22Rv1 (cell line): ENCODE measurements around the gene ATF4.

ENCODE experiments used
- ZFX ChIP-seq: fragments of 450-650 bp; IDR thresholded peaks from 2 replicates; pipeline ENCODE4 v1.6.1; 2017; ENCODE audit warnings: antibody characterized with exemption, borderline replicate concordance
- TF ChIP-seq, protein P1 (sequence below): fragments of 450-650 bp; IDR thresholded peaks from 2 replicates; pipeline ENCODE4 v1.5.1; 2017; ENCODE audit warnings: mild to moderate bottlenecking

- TF ChIP-seq, protein P1, sequence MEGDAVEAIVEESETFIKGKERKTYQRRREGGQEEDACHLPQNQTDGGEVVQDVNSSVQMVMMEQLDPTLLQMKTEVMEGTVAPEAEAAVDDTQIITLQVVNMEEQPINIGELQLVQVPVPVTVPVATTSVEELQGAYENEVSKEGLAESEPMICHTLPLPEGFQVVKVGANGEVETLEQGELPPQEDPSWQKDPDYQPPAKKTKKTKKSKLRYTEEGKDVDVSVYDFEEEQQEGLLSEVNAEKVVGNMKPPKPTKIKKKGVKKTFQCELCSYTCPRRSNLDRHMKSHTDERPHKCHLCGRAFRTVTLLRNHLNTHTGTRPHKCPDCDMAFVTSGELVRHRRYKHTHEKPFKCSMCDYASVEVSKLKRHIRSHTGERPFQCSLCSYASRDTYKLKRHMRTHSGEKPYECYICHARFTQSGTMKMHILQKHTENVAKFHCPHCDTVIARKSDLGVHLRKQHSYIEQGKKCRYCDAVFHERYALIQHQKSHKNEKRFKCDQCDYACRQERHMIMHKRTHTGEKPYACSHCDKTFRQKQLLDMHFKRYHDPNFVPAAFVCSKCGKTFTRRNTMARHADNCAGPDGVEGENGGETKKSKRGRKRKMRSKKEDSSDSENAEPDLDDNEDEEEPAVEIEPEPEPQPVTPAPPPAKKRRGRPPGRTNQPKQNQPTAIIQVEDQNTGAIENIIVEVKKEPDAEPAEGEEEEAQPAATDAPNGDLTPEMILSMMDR: no peak
- TF ChIP-seq ZFX: no peak
Observed at GRCh38 chr22:39524753-39525657, 4.6 kb downstream of the ATF4 start.
